ENCODE measurements around the gene BTBD6. TPM values are rescaled to one million over a fixed set of nuclear protein-coding genes. Genes with fewer than 3 reads are reported as not detected.

Gene BTBD6
- total RNA-seq, 2 experiments from 2014 or later = 36.9 to 37.6 TPM

GRCh38 chr14:105201925-105202513 is 46.3 kb upstream of the BTBD6 start:
- H3K27me3 ChIP-seq (ENCODE audit: control insufficient read depth in 1 of 2, insufficient read depth in 2 of 2, low read length in 2 of 2) = peaks cover 32 to 38% of the 10 kb centered on the region in 2 experiments
- no peak for TF ChIP-seq CTCF (IDR thresholded peaks at IDR 0.05)
- H3K27ac ChIP-seq (ENCODE audit: low read depth in 1 of 2, low read length in 2 of 2) = no peak overlapping the region
- H3K27ac Mint-ChIP-seq = no peak overlapping the region
- peak; percentile 50 for ATAC-seq (ENCODE audit: poor library complexity)
- ChIA-PET POLR2A (interaction anchor here (1.2 kb wide), 1 partner anchor 99 kb away, joined by 3 read pairs; the partner anchor contains the start of gene BRF1), CTCF (interaction anchor here (1.1 kb wide), 1 partner anchor 150 kb away, joined by 6 read pairs; no protein-coding TSS in a partner anchor)
- peak in 4 of 14 experiments; percentile 43 to 55 (median 46) for DNase-seq
- H3K9me3 Mint-ChIP-seq = no peaks in the 10 kb centered on the region
- H3K36me3 ChIP-seq (ENCODE audit: insufficient read depth, low read length) = no peaks in the 10 kb centered on the region
- no peaks in the 10 kb centered on the region for H3K36me3 Mint-ChIP-seq (ENCODE audit: low read depth)
- H3K4me1 ChIP-seq (ENCODE audit: insufficient read depth, low read length) = peaks cover 34% of the 10 kb centered on the region
- no peak overlapping the region for H3K4me3 Mint-ChIP-seq
- peaks cover 42% of the 10 kb centered on the region for H3K27me3 Mint-ChIP-seq
- intact Hi-C loops (cut with DNase I, micrococcal nuclease) = loop anchor here (1.0 to 5.0 kb wide), 4 partner anchors 80 to 330 kb away; partner anchors contain the start of gene BRF1 (in 1 of the 2)
- H3K4me3 ChIP-seq (ENCODE audit: low read length) = no peak overlapping the region
- peaks cover 9% of the 10 kb centered on the region for H3K4me1 Mint-ChIP-seq (ENCODE audit: low read depth)
- peaks cover 0 to 6% of the 10 kb centered on the region in 2 experiments for H3K9me3 ChIP-seq (ENCODE audit: control insufficient read depth in 1 of 2, insufficient read depth in 1 of 2, low read length in 2 of 2)

- no peaks in the 10 kb centered on the region for H3K36me3 Mint-ChIP-seq (ENCODE audit: low read depth)
- no peaks in the 10 kb centered on the region for H3K9me3 ChIP-seq (ENCODE audit: control insufficient read depth in 1 of 2, insufficient read depth in 1 of 2, low read length in 2 of 2)
These were observed 45.2 kb upstream of the BTBD6 start for GRCh38 chr14:105203057-105203531.

GRCh38 chr14:105203701-105204100 is 44.6 kb upstream of the BTBD6 start:
- no peak overlapping the region for H3K4me3 Mint-ChIP-seq
- TF ChIP-seq CTCF (IDR thresholded peaks at IDR 0.05) = no peak
- Histone ChIP-seq H3K27me3 (ENCODE audit: control insufficient read depth in 1 of 2, insufficient read depth in 2 of 2, low read length in 2 of 2) (peaks cover 15 to 21% of the 10 kb centered on the region in 2 experiments), H3K4me1 (ENCODE audit: insufficient read depth, low read length) (peaks cover 26% of the 10 kb centered on the region), H3K4me3 (ENCODE audit: low read length) (no peak overlapping the region), H3K27ac (ENCODE audit: low read depth in 1 of 2, low read length in 2 of 2) (no peak overlapping the region), H3K36me3 (ENCODE audit: insufficient read depth, low read length) (no peaks in the 10 kb centered on the region), H3K9me3 (ENCODE audit: control insufficient read depth in 1 of 2, insufficient read depth in 1 of 2, low read length in 2 of 2) (no peaks in the 10 kb centered on the region)
- intact Hi-C loops (cut with DNase I, micrococcal nuclease) = loop anchor here (1.0 to 5.0 kb wide), 4 partner anchors 79 to 329 kb away; partner anchors contain the start of gene BRF1 (in 1 of the 2)
- DNase-seq = no peak
- H3K9me3 Mint-ChIP-seq = no peaks in the 10 kb centered on the region
- POLR2A ChIA-PET = interaction anchor here (0.9 kb wide), 1 partner anchor 111 kb away, joined by 3 read pairs; the partner anchor contains the start of gene PACS2
- H3K4me1 Mint-ChIP-seq (ENCODE audit: low read depth) = peaks cover 6% of the 10 kb centered on the region
- no peak for ATAC-seq (ENCODE audit: poor library complexity)
- H3K36me3 Mint-ChIP-seq (ENCODE audit: low read depth) = no peaks in the 10 kb centered on the region
- peaks cover 25% of the 10 kb centered on the region for H3K27me3 Mint-ChIP-seq
- no peak overlapping the region for H3K27ac Mint-ChIP-seq
- CTCF ChIA-PET = interaction anchor here (0.6 to 2.1 kb wide), 3 partner anchors 78 to 1194 kb away, joined by 3 to 6 read pairs (median 3); no protein-coding TSS in a partner anchor

More at GRCh38 chr14:105203057-105203531, 45.2 kb upstream of the BTBD6 start:
- no peaks in the 10 kb centered on the region for H3K36me3 ChIP-seq (ENCODE audit: insufficient read depth, low read length)
- POLR2A ChIA-PET = interaction anchor here (0.9 kb wide), 1 partner anchor 112 kb away, joined by 3 read pairs; the partner anchor contains the start of gene PACS2
- H3K27ac ChIP-seq (ENCODE audit: low read depth in 1 of 2, low read length in 2 of 2) = no peak overlapping the region
- no peak overlapping the region for H3K27ac Mint-ChIP-seq
- peak; percentile 48 for ATAC-seq (ENCODE audit: poor library complexity)
- intact Hi-C loops (cut with DNase I, micrococcal nuclease) = loop anchor here (1.0 to 5.0 kb wide), 4 partner anchors 79 to 329 kb away; partner anchors contain the start of gene BRF1 (in 1 of the 2)
- peaks cover 31% of the 10 kb centered on the region for H3K27me3 Mint-ChIP-seq
- peaks cover 22 to 27% of the 10 kb centered on the region in 2 experiments for H3K27me3 ChIP-seq (ENCODE audit: control insufficient read depth in 1 of 2, insufficient read depth in 2 of 2, low read length in 2 of 2)
- peaks cover 26% of the 10 kb centered on the region for H3K4me1 ChIP-seq (ENCODE audit: insufficient read depth, low read length)
- CTCF ChIA-PET = interaction anchor here (0.6 to 2.1 kb wide), 3 partner anchors 78 to 1194 kb away, joined by 3 to 6 read pairs (median 3); no protein-coding TSS in a partner anchor
- peaks cover 9% of the 10 kb centered on the region for H3K4me1 Mint-ChIP-seq (ENCODE audit: low read depth)
- H3K9me3 Mint-ChIP-seq = no peaks in the 10 kb centered on the region
- TF ChIP-seq CTCF (IDR thresholded peaks at IDR 0.05) = peak; percentile 97
- H3K4me3 Mint-ChIP-seq = no peak overlapping the region
- H3K4me3 ChIP-seq (ENCODE audit: low read length) = no peak overlapping the region
- DNase-seq = peak; percentile 40 to 76 (median 52)
